Endodermal cell (in vitro differentiated cells): ENCODE measurements around the gene ATP2A3. TPM values are rescaled to one million over a fixed set of nuclear protein-coding genes. Genes with fewer than 3 reads are reported as not detected.

Experiments
- DNase-seq: peaks from one replicate; pipeline ENCODE4 v3.0.0-alpha.2; 2017
- H3K27ac ChIP-seq: 2 replicates; pipeline ENCODE4 v1.5.1; 2013; ENCODE audit warnings: mild to moderate bottlenecking, low read depth, low read length, moderate library complexity
- H3K27me3 ChIP-seq: 2 replicates; pipeline ENCODE4 v1.6.1; 2013; ENCODE audit warnings: mild to moderate bottlenecking, low read length, moderate library complexity; ENCODE audit not compliant: insufficient read depth, control insufficient read depth, poor library complexity, severe bottlenecking
- H3K36me3 ChIP-seq: 2 replicates; pipeline ENCODE4 v1.7.0; 2013; ENCODE audit warnings: mild to moderate bottlenecking, low read length, moderate library complexity; ENCODE audit not compliant: control insufficient read depth, insufficient read depth
- H3K4me1 ChIP-seq: one replicate; pipeline ENCODE4 v1.7.0; 2013; ENCODE audit warnings: low read length; ENCODE audit not compliant: control insufficient read depth, insufficient read depth
- H3K4me3 ChIP-seq: 2 replicates; pipeline ENCODE4 v1.5.1; 2013; ENCODE audit warnings: mild to moderate bottlenecking, low read length, moderate library complexity
- H3K9ac ChIP-seq: 2 replicates; pipeline ENCODE4 v1.6.1; 2013; ENCODE audit warnings: mild to moderate bottlenecking, low read length, moderate library complexity; ENCODE audit not compliant: poor library complexity, severe bottlenecking; ENCODE audit errors: extremely low read depth
- H3K9me3 ChIP-seq: 2 replicates; pipeline ENCODE4 v1.6.1; 2013; ENCODE audit warnings: mild to moderate bottlenecking, low read length, moderate library complexity; ENCODE audit not compliant: control insufficient read depth
- H3K27ac Mint-ChIP-seq: 2 replicates; pipeline ENCODE4 v1.8.0; 2020; ENCODE audit warnings: mixed read lengths
- H3K27me3 Mint-ChIP-seq: 2 replicates; pipeline ENCODE4 v1.8.0; 2021; ENCODE audit warnings: mild to moderate bottlenecking, mixed read lengths; ENCODE audit not compliant: insufficient read depth
- H3K36me3 Mint-ChIP-seq: 2 replicates; pipeline ENCODE4 v1.8.0; 2020; ENCODE audit warnings: low read depth, mixed read lengths
- H3K4me1 Mint-ChIP-seq: 2 replicates; pipeline ENCODE4 v1.8.0; 2020; ENCODE audit warnings: mixed read lengths
- H3K4me3 Mint-ChIP-seq: 2 replicates; pipeline ENCODE4 v1.8.0; 2020; ENCODE audit warnings: mild to moderate bottlenecking, moderate library complexity, mixed read lengths
- H3K9me3 Mint-ChIP-seq: 2 replicates; pipeline ENCODE4 v1.8.0; 2020; ENCODE audit warnings: mild to moderate bottlenecking, mixed read lengths
- CTCF ChIP-seq: fragments of 200-600 bp; sonication (generic); conservative IDR thresholded peaks from 2 replicates; pipeline ENCODE4 v1.5.0; 2021; ENCODE audit warnings: antibody characterized with exemption, mild to moderate bottlenecking
- whole genome bisulfite sequencing, 2 experiments: methylation state at CpG; one replicate each; pipeline versions ENCODE4 v1.1.5 to v1.1.7; 2013; ENCODE audit warnings: missing lambda C conversion rate in 2 of 2, mixed read lengths in 1 of 2; ENCODE audit not compliant: insufficient coverage in 1 of 2, insufficient read length in 1 of 2; 5-methylcytosine and 5-hydroxymethylcytosine counted together
- total RNA-seq, 2 donors: library from RNA; stranded (reverse); fragmentation: NEBNext Ultra II Directional in 1 of 2; extraction: Animal tissue kit (Norgen Biotek cat#: 25700) in 1 of 2; gene quantifications; 2 replicates in 1 of 2; 3 replicates in 1 of 2; pipeline ENCODE4 v1.2.1, GENCODE V29; 2021

ATP2A3 gene
- total RNA-seq, 2 donors from 2014 or later, result 1.4 to 3.7 TPM

GRCh38 chr17:3957735-3958599, 6.3 kb downstream of the ATP2A3 start:
- 90 to 93% methylated on average over 12 to 18 of the region's 18 CpGs for WGBS, 2 experiments
- Mint-ChIP-seq H3K27ac (no peak overlapping the region), H3K4me1 (peaks cover 13% of the 10 kb centered on the region), H3K4me3 (no peak overlapping the region), H3K27me3 (peaks cover 28% of the 10 kb centered on the region), H3K9me3 (no peaks in the 10 kb centered on the region), H3K36me3 (no peaks in the 10 kb centered on the region)
- H3K27ac ChIP-seq, result no peak overlapping the region
- no peak for DNase-seq
- H3K4me1 ChIP-seq, result no peaks in the 10 kb centered on the region
- no peaks in the 10 kb centered on the region for H3K36me3 ChIP-seq
- no peak overlapping the region for H3K4me3 ChIP-seq
- no peak for TF ChIP-seq CTCF
- H3K27me3 ChIP-seq, result peaks cover 25% of the 10 kb centered on the region
- H3K9ac ChIP-seq, result no peak overlapping the region
- no peaks in the 10 kb centered on the region for H3K9me3 ChIP-seq

GRCh38 chr17:3956983-3957382, 7.3 kb downstream of the ATP2A3 start:
- no peak overlapping the region for H3K27ac Mint-ChIP-seq
- TF ChIP-seq CTCF, result no peak
- WGBS, 2 experiments, result 79% methylated on average over 12 of the region's 12 CpGs
- no peaks in the 10 kb centered on the region for H3K36me3 Mint-ChIP-seq
- peaks cover 15% of the 10 kb centered on the region for H3K27me3 ChIP-seq
- no peak overlapping the region for H3K9ac ChIP-seq
- no peaks in the 10 kb centered on the region for H3K9me3 ChIP-seq
- no peak overlapping the region for H3K27ac ChIP-seq
- H3K4me3 Mint-ChIP-seq, result no peak overlapping the region
- peaks cover 18% of the 10 kb centered on the region for H3K27me3 Mint-ChIP-seq
- peaks cover 13% of the 10 kb centered on the region for H3K4me1 Mint-ChIP-seq
- no peaks in the 10 kb centered on the region for H3K36me3 ChIP-seq
- H3K4me1 ChIP-seq, result no peaks in the 10 kb centered on the region
- DNase-seq, result peak; percentile 62
- H3K4me3 ChIP-seq, result no peak overlapping the region
- H3K9me3 Mint-ChIP-seq, result no peaks in the 10 kb centered on the region

- no peak overlapping the region for H3K4me3 ChIP-seq
- no peaks in the 10 kb centered on the region for H3K36me3 ChIP-seq
- H3K27ac Mint-ChIP-seq, result no peak overlapping the region
- no peaks in the 10 kb centered on the region for H3K36me3 Mint-ChIP-seq
- H3K27me3 ChIP-seq, result peaks cover 10% of the 10 kb centered on the region
- no peak for TF ChIP-seq CTCF
- peaks cover 13% of the 10 kb centered on the region for H3K27me3 Mint-ChIP-seq
- no peak overlapping the region for H3K9ac ChIP-seq
- WGBS, 2 experiments, result 26 to 47% methylated on average over 7 to 15 of the region's 15 CpGs
- H3K9me3 ChIP-seq, result no peaks in the 10 kb centered on the region
- H3K27ac ChIP-seq, result no peak overlapping the region
- H3K4me1 Mint-ChIP-seq, result peaks cover 13% of the 10 kb centered on the region
- DNase-seq, result peak; percentile 78
- H3K4me1 ChIP-seq, result no peaks in the 10 kb centered on the region
- H3K4me3 Mint-ChIP-seq, result no peak overlapping the region
- H3K9me3 Mint-ChIP-seq, result no peaks in the 10 kb centered on the region
Observed at GRCh38 chr17:3956327-3956957, 7.8 kb downstream of the ATP2A3 start.
